Transverse colon (tissue), 4 donors: Measurements from ENCODE around the gene CDX1.

Experiments
- CTCF ChIP-seq, 5 experiments: fragments of 200-600 bp in 3 of 5; fragments of 450-650 bp in 2 of 5; sonication (generic) in 3 of 5; IDR thresholded peaks; 1 replicate in 2 of 5; 2 replicates in 3 of 5; pipeline ENCODE4 v1.5.1; 2016 to 2017; ENCODE audit warnings: antibody characterized with exemption in 5 of 5, inconsistent platforms in 3 of 5, mild to moderate bottlenecking in 2 of 5, moderate library complexity in 1 of 5
- POLR2A ChIP-seq: fragments of 450-650 bp; IDR thresholded peaks from one replicate; pipeline ENCODE4 v1.6.1; 2016; ENCODE audit warnings: antibody characterized with exemption, mild to moderate bottlenecking, moderate library complexity
- POLR2AphosphoS5 ChIP-seq, 3 donors: sonication (generic); formaldehyde crosslinking; IDR thresholded peaks; one replicate each; pipeline ENCODE4 v1.6.1; 2016; ENCODE audit warnings: antibody characterized with exemption in 3 of 3

- TF ChIP-seq POLR2AphosphoS5 (IDR thresholded peaks at IDR 0.05) (no peak), POLR2A (no peak), CTCF (IDR thresholded peaks at IDR 0.05) (no peak)
Measured at GRCh38 chr5:150210644-150211043, 44.1 kb downstream of the CDX1 start.
